Upper lobe of left lung (tissue), 4 donors: ENCODE measurements around the gene TRIM29.

Source experiments
- EP300 ChIP-seq, 4 donors: sonication (generic); formaldehyde crosslinking; IDR thresholded peaks; one replicate each; pipeline ENCODE4 v1.5.1; 2017; ENCODE audit warnings: antibody characterized with exemption in 4 of 4, control low read depth in 2 of 4
- POLR2A ChIP-seq, 4 donors: fragments of 450-650 bp; IDR thresholded peaks; one replicate each; pipeline ENCODE4 v1.5.1; 2016 to 2017; ENCODE audit warnings: antibody characterized with exemption in 4 of 4, mild to moderate bottlenecking in 2 of 4
- POLR2AphosphoS5 ChIP-seq, 2 donors: sonication (generic); formaldehyde crosslinking; IDR thresholded peaks; one replicate each; pipeline ENCODE4 v1.5.1; 2017; ENCODE audit warnings: antibody characterized with exemption in 2 of 2
- TF ChIP-seq, protein P1 (sequence below), 6 experiments: fragments of 450-650 bp in 4 of 6; fragments of 200-600 bp in 2 of 6; sonication (generic) in 2 of 6; IDR thresholded peaks; one replicate each; pipeline ENCODE4 v1.5.1; 2016 to 2019; ENCODE audit warnings: antibody characterized with exemption in 6 of 6

DNA sequence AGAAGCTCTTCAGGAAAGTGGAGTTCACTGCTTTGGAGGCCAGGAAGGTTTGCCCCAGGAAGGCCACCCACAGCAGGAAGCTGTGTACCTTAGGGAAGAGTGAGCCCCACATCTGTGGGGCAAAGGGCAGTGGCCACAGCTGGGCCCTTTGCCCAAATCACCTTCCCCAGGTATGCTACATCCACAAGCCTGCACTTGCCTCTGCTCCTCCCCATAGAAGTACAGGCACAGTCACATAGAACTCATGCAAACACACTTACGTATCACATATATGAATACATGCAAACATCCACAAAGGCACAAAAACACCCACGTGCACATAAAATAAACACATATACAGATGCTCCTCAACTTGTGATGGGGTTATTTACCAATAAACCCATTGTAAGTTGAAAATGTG, 2.1 kb downstream of the TRIM29 start:
- TF ChIP-seq POLR2A (IDR thresholded peaks at IDR 0.05) (no peak), POLR2AphosphoS5 (IDR thresholded peaks at IDR 0.05) (no peak), EP300 (IDR thresholded peaks at IDR 0.05) (no peak)
- TF ChIP-seq, protein P1, sequence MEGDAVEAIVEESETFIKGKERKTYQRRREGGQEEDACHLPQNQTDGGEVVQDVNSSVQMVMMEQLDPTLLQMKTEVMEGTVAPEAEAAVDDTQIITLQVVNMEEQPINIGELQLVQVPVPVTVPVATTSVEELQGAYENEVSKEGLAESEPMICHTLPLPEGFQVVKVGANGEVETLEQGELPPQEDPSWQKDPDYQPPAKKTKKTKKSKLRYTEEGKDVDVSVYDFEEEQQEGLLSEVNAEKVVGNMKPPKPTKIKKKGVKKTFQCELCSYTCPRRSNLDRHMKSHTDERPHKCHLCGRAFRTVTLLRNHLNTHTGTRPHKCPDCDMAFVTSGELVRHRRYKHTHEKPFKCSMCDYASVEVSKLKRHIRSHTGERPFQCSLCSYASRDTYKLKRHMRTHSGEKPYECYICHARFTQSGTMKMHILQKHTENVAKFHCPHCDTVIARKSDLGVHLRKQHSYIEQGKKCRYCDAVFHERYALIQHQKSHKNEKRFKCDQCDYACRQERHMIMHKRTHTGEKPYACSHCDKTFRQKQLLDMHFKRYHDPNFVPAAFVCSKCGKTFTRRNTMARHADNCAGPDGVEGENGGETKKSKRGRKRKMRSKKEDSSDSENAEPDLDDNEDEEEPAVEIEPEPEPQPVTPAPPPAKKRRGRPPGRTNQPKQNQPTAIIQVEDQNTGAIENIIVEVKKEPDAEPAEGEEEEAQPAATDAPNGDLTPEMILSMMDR (IDR thresholded peaks at IDR 0.05) = no peak
